Measurements from ENCODE around the gene ASB13.

DNA sequence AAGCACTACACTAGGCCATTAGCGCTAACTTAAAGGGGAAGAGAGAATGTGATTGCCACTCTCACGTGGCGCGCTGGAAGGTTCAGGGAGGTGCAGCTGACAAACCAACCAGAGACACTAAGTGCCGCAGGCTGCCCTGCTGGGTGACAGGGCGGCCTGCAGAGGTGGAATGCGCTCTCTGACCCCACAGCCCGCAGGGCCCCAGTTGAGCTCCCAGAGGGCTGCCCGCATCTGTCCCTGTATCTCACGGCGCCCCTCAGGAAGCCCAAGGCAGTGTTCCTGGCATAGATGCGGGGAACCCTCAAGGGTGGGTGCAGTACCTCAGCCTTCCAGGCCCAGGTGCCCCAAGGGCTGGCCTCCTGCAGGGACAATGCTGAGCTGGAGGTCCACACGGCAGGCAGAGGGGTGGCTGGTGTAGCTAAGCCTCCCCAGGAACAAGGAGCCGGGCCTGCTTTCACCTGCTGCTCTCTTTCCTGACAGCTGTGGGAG, 75.0 kb downstream of the ASB13 start:
- TF ChIP-seq RELA (IDR thresholded peaks at IDR 0.05; ENCODE audit: borderline replicate concordance, partially characterized antibody) (no peak), CREB1 (IDR thresholded peaks at IDR 0.05; ENCODE audit: low read depth) (no peak), HDAC2 (IDR thresholded peaks at IDR 0.05) (no peak), NFIC (IDR thresholded peaks at IDR 0.05; ENCODE audit: low read depth, low read length) (no peak), FOXM1 (IDR thresholded peaks at IDR 0.05; ENCODE audit: low read depth, low read length) (no peak), PAX8 (IDR thresholded peaks at IDR 0.05) (no peak)
